HG03064 (cell line): ENCODE measurements around the gene ZNF488.
"Not testable (repeated sequence)": the region's sequence is repeated elsewhere in the genome, so short reads cannot be mapped to it uniquely, and the experiment has no call there.

Experiments used
- ATAC-seq: cut with Tn5 transposase; IDR thresholded peaks from one replicate; pipeline ENCODE4 v1.9.1; 2021; ENCODE audit warnings: low read depth; ENCODE audit not compliant: unreplicated experiment

The ZNF488 gene

GRCh38 chr10:47410271-47410670 lies 26.2 kb upstream of the ZNF488 start:
- no peak for ATAC-seq

DNA sequence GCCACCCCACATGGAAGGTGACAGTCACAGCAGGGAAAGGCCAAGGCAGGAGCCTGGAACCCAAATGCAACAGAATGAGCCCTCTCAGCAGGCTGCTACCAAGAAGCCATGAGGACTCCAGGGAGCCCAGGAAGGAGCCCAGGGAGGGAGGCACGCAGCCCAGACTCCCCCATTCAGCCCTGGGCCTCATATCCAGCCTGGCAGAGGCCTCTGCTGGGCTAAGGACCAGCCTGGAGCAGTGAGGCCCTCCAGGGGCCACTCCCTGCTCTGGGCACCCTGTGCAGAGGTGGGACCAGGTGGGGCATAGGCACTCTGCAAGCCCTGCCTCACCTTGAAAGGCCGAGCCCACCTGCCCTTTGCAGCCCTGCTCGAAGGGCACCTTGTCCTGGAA lies 25.8 kb upstream of the ZNF488 start:
- no peak for ATAC-seq

DNA sequence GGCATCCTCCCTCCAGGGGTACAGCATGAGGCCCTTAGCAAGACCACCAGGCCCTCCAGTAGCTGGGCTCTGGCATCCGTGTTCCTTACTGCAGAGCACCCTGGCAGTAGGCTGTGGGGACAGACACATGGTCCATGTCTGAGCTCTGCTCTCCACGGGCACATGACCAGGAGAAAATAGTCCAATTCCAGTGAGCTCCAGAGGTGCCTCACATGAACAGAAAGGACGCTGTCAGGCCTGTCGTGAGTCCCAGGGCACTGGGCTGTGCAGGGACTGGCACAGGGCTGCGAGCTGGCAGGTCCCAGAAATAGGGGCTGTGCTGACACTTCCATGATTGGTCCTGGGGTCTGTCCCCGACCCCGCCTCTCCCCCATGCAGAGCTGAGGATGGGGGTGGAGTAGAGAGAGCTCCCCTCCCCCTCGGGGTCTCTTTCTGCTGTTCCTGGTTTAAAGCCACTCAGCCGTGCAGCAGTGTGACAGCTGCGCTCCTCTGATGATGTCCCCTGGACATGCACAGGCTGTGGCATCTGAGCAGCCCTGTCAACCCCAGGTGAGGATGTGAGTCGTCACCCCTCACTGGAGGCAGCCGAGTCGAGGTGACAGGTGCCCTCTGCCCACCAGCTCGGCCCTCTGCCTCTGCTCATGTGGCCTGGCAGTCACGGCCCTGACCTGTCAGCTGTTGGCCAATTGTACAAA lies 25.2 kb upstream of the ZNF488 start:
- no peak for ATAC-seq

DNA sequence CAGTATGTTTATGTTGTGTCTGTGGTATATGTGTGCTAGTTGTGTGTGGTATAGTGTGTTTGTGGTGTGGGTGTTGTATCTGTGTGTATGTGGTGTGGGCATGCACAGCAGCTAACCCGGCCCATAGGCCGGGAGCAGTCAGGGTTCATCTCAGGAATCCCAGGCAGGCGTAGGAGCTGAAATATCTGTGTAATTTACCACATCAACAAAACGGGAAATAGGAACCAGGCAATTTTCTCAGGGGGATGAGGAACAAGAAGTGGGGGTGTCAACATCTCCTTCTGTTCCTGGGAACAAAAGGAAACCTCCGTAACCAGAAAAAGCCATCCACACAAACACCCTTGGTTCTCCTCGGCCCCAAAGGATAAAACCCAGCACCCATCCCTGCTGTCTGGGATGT lies 24.5 kb upstream of the ZNF488 start:
- ATAC-seq = no peak

DNA sequence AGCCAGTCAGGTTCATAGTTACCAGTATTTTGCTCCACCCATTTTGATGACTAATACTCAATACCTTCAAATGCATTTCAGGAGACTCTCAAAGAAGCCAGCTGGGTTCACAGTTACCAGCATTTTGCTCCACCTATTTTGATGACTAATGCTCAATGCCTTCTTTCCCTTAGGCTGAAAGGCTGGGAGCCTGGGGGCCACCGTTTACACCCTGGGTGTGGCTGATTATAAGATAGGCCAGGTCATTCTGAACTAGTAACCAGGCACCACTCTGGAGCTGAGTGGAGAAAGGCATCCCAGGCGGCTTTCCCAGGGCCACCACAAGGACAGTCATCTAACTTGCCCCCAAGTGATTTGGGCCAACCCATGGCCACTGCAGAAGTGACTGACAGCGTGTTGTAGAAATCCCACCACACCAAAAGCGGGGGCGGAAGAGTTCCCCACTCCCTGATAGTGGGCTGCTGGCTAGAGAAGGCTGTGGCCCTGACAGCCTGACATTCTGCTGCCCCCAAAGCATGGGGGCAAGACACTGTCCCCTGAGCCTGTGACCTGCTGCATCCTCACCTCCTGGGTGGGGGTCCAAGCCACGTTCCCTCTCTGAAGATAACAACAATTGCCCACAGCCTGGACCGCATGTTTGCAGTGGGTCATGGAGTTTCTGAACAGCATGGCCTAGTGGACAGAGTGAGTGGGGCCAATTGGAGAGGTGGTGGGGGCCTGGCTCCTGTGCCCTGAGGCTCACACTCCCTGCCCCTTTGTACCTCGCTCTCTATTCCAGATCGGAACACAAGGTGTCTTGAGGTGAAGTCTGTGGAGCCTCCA lies 23.0 kb upstream of the ZNF488 start:
- ATAC-seq = no peak

DNA sequence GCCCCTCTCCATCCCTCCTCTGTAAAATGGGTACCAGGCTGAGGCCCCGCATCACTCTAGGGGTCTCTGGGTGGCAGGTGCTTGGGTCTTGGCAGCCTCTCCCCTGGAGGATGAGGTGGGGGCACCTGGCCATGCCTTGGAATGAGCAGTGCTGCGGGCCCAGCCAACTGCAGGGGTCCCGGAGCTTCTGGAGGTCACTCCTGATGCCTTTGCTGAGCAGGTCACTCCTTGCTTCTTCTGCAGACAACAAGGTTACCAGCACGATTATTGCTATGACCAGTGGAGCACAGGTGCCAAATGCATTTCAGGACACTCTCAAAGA lies 22.4 kb upstream of the ZNF488 start:
- ATAC-seq = no peak

DNA sequence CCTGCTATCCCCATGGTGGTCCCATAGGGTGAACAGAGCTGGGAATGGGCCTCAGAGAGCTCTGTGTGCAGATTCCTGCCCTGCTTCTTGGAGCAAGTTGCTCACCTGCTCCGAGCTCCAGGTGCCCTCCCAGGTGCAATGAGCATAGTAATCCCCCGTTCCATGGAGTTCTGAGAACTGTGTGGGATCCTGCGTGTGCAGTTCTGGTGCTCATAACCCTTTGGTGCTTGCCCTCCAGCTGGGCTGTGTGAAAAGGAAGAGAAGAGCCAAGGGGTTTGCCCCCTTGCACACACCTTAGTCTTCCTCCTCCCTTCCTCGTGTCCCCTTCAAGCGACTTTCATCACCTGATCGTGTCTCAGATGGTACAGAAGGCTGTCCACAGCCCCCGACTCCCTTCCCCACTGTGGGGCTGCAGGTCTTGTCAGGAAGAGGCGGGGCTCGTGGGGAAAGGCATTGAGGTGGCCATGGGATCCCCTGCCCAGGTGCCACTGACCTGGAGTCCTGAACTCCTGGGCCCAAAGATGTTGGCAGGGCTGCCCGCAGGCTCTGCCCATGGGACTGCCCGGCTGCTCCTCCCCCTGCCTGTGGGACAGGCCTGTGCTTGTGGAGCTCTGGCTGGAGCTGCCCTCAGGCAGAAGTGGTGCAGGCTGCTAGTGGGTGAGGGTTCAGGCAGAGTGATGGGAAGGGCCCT lies 21.9 kb upstream of the ZNF488 start:
- no peak for ATAC-seq

- no peak for ATAC-seq
These were observed 20.8 kb upstream of the ZNF488 start for GRCh38 chr10:47404937-47405336.

DNA sequence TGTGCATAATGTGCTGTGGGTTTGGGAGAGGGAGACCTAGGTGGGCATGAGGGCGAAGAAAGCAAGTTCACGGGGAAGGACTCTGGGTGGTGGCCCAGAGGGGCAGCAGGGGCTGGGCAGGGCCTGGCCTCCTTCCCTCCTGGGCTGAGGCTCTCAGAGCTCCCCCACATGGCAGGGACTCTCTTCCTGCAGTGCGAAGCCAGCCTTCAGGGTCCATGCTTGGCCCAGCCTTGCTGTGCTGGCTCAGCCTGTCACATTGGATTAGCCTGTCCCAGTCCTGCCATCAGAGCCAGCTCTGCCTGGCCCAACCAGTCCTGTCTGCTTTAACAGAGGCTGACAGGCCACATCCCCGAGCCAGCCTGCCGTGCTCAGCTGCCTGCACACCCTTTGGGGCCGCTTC lies 20.4 kb upstream of the ZNF488 start:
- ATAC-seq = no peak

- no peak for ATAC-seq
These were observed 19.6 kb upstream of the ZNF488 start for GRCh38 chr10:47403446-47404318.

GRCh38 chr10:47402641-47403301 lies 18.7 kb upstream of the ZNF488 start:
- ATAC-seq = no peak

DNA sequence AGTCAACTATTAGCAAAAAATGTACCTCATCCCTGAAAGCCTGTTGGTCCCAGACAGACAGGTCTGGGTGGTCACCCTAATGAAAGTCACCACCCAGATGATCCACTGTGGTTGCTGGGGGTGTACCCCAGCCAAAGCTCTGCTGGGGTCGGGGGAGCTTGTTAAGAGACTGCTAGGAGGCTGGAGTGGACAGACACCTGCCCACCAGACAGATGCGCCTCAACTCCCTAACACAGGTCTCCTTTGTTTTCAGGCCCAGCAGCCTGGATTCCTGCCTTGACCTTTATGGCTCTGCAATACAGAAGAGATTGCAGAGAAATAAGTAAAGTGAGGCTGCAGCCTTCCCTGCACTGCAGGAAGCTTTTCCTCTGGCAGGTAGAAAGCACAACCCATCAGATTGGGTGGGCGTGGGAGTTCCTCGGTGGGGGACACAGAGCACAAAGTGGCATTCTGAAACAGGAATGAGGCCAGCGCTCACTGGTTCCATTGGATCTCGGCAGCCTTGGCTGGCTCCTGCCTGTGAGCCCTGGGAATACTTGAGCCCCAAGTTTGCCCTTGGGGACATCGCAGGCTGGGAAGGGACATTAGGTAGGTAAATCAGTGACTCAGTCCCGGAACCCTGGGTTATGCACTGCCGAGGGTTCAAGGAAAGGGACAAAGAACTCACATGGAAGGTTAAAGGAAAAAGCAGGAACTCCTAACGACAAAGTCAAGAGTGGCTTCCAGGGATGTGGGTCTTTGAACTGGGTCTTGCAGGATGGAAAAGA lies 18.0 kb upstream of the ZNF488 start:
- no peak for ATAC-seq

DNA sequence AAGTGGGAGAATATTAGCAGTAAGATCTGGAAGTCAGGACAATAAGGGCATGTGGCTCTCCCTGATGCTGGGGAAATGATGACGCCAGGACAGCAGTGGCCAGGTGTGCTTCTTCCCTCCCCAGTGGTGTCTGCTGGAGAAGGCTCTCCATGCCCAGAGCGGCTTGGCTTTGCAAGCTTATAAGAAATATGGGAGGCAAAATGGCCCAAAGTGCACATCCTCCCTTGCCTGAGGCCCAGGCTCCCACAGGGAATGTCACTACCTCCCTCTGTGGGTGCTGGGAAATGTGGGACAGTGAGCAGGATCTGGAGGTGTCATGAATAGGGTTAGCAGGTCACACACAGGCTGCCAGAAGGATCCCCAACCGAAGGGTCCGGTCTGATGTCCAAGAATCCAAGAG lies 17.1 kb upstream of the ZNF488 start:
- ATAC-seq = no peak

- no peak for ATAC-seq
These were observed 16.7 kb upstream of the ZNF488 start for GRCh38 chr10:47400786-47401185.

DNA sequence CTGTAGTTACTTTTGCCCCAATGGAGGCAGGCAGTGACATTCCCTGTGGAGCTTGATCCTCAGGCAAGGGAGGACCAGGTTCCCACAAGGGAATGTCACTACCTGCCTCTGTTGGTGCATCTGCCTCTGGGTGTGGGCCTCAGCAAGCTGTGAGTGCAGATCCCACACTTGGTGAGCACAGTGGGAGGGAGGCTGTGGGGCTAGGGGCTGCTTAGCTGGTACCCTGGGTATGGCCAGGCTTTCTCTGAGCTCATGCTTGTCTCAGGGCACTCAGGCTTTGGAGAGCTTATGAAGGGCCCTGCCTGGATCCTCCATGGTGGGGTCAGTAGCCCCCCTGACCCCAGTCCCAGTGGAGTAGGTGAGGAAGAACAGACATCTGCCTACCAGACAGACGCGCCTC lies 16.2 kb upstream of the ZNF488 start:
- no peak for ATAC-seq

- ATAC-seq = no peak
These were observed 13.2 kb upstream of the ZNF488 start for GRCh38 chr10:47397256-47397655.

GRCh38 chr10:47396311-47396717 lies 12.2 kb upstream of the ZNF488 start:
- ATAC-seq = no peak

DNA sequence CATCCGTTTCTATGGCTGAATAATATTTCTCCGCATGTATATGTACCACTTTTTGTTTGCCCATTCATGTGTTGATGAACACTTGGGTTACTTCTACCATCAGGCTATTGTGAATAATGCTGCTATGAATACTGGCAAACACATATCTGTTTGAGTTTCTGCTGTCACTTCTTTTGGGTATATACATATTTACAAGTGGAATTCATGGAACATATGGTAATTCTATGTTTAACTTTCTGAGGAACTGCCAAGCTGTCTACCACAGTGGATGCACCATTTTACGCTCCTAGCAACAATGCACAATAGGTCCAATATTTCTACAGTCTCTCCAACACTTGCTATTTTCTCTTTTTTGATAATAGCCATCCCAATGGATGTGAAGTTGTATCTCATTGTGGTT lies 5.5 kb upstream of the ZNF488 start:
- no peak for ATAC-seq

DNA sequence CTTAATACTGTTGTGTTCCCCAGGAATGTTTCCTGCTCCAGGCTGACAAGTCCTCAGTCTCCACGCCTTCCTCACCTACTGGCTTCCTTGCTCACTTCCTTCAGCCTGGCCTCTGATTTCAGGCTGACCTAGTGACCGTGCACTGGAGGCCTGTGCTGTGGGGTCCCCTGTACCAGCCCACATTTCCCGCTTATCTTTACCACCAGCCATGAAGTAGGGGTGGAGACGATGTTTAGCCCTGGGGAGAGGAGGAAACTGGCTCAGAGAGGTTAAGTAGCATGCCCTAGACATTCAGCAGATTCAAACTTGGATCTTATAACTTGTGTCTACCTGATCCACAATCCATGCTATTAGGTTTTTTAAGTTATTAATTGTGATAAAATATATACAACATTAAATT lies 4.8 kb upstream of the ZNF488 start:
- no peak for ATAC-seq

DNA sequence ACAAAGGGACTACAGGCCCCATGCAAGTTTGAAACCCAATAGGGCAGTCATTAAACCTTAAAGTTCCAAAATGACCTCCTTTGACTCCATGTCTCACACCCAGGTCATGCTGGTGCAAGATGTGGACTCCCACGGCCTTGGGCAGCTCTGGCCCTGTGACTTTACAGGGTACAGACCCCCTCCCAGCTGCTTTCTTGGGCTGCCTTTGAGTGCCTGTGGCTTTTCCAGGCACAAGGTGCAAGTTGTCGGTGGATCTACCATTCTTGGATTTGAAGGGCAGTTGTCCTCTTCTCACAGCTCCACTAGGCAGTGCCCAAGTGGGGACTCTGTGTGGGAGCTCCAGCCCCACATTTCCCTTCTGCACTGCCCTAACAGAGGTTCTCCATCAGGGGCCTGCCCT lies 2.0 kb upstream of the ZNF488 start:
- ATAC-seq = not testable (repeated sequence)
